Trophoblast cell (in vitro differentiated cells and primary cell): ENCODE results near the gene ABLIM2.

ENCODE experiments used
- DNase-seq, 2 donors: peaks; one replicate each; pipeline ENCODE4 v3.0.0-alpha.2; 2016
- H2AFZ ChIP-seq: 2 replicates; pipeline ENCODE4 v1.6.1; 2013; ENCODE audit warnings: low read length, moderate library complexity, mild to moderate bottlenecking; ENCODE audit not compliant: insufficient read depth, poor library complexity
- H2AK5ac ChIP-seq: 2 replicates; pipeline ENCODE4 v1.6.1; 2013; ENCODE audit warnings: mild to moderate bottlenecking, low read length
- H2BK120ac ChIP-seq: 2 replicates; pipeline ENCODE4 v1.6.1; 2013; ENCODE audit warnings: low read length, mild to moderate bottlenecking, moderate library complexity; ENCODE audit not compliant: insufficient read depth, poor library complexity
- H2BK12ac ChIP-seq: 2 replicates; pipeline ENCODE4 v1.6.1; 2013; ENCODE audit warnings: mild to moderate bottlenecking, low read length, moderate library complexity
- H2BK5ac ChIP-seq: 2 replicates; pipeline ENCODE4 v1.6.1; 2013; ENCODE audit warnings: low read length, low read depth, moderate library complexity, mild to moderate bottlenecking; ENCODE audit not compliant: poor library complexity
- H3K14ac ChIP-seq: 2 replicates; pipeline ENCODE4 v1.6.1; 2013; ENCODE audit warnings: mild to moderate bottlenecking, low read length
- H3K18ac ChIP-seq: 2 replicates; pipeline ENCODE4 v1.6.1; 2013; ENCODE audit warnings: mild to moderate bottlenecking, low read length
- H3K23ac ChIP-seq: 2 replicates; pipeline ENCODE4 v1.6.1; 2013; ENCODE audit warnings: low read length
- H3K27ac ChIP-seq: 2 replicates; pipeline ENCODE4 v1.5.1; 2013; ENCODE audit warnings: low read depth, mild to moderate bottlenecking, inconsistent platforms, low read length, moderate library complexity
- H3K27me3 ChIP-seq: 2 replicates; pipeline ENCODE4 v1.6.1; 2013; ENCODE audit warnings: inconsistent platforms, mild to moderate bottlenecking, low read length, moderate library complexity; ENCODE audit not compliant: insufficient read depth
- H3K36me3 ChIP-seq, 2 experiments: 1 replicate in 1 of 2; 2 replicates in 1 of 2; pipeline ENCODE4 v1.6.1; 2013; ENCODE audit warnings: low read length in 2 of 2, mild to moderate bottlenecking in 2 of 2, moderate library complexity in 1 of 2; ENCODE audit not compliant: insufficient read depth in 2 of 2, control insufficient read depth in 1 of 2
- H3K4ac ChIP-seq: 2 replicates; pipeline ENCODE4 v1.6.1; 2013; ENCODE audit warnings: low read depth, mild to moderate bottlenecking, low read length, moderate library complexity
- H3K4me1 ChIP-seq, 2 experiments: 1 replicate in 1 of 2; 2 replicates in 1 of 2; pipeline ENCODE4 v1.6.1; 2013; ENCODE audit warnings: low read length in 2 of 2, mild to moderate bottlenecking in 2 of 2, moderate library complexity in 1 of 2; ENCODE audit not compliant: insufficient read depth in 2 of 2, control insufficient read depth in 1 of 2
- H3K4me2 ChIP-seq: 2 replicates; pipeline ENCODE4 v1.6.1; 2013; ENCODE audit warnings: inconsistent platforms, mild to moderate bottlenecking, low read length, moderate library complexity
- H3K4me3 ChIP-seq: 2 replicates; pipeline ENCODE4 v1.5.1; 2013; ENCODE audit warnings: mild to moderate bottlenecking, low read depth, low read length, inconsistent platforms
- H3K79me1 ChIP-seq: one replicate; pipeline ENCODE4 v1.6.1; 2013; ENCODE audit warnings: low read length
- H3K79me2 ChIP-seq: 2 replicates; pipeline ENCODE4 v1.6.1; 2013; ENCODE audit warnings: low read length, mild to moderate bottlenecking; ENCODE audit not compliant: control insufficient read depth, insufficient read depth, poor library complexity
- H3K9ac ChIP-seq: 2 replicates; pipeline ENCODE4 v1.6.1; 2013; ENCODE audit warnings: mild to moderate bottlenecking, low read length
- H3K9me3 ChIP-seq: 2 replicates; pipeline ENCODE4 v1.6.1; 2013; ENCODE audit warnings: low read depth, mild to moderate bottlenecking, control low read depth, inconsistent platforms, low read length; ENCODE audit not compliant: insufficient read depth
- H4K12ac ChIP-seq: 2 replicates; pipeline ENCODE4 v1.6.1; 2013; ENCODE audit warnings: low read depth, mild to moderate bottlenecking, low read length, moderate library complexity
- H4K8ac ChIP-seq: 2 replicates; pipeline ENCODE4 v1.6.1; 2013; ENCODE audit warnings: low read depth, mild to moderate bottlenecking, low read length, moderate library complexity
- H4K91ac ChIP-seq: one replicate; pipeline ENCODE4 v1.6.1; 2013; ENCODE audit warnings: low read depth, mild to moderate bottlenecking, low read length, moderate library complexity
- WGBS: extraction: QIAGEN DNeasy Blood & Tissue Kit; methylation state at CpG from one replicate; pipeline ENCODE4 v1.1.7; 2013; ENCODE audit warnings: missing lambda C conversion rate; ENCODE audit not compliant: insufficient read length, insufficient coverage; ENCODE audit errors: extremely low coverage; 5-methylcytosine and 5-hydroxymethylcytosine counted together

Gene ABLIM2

DNA sequence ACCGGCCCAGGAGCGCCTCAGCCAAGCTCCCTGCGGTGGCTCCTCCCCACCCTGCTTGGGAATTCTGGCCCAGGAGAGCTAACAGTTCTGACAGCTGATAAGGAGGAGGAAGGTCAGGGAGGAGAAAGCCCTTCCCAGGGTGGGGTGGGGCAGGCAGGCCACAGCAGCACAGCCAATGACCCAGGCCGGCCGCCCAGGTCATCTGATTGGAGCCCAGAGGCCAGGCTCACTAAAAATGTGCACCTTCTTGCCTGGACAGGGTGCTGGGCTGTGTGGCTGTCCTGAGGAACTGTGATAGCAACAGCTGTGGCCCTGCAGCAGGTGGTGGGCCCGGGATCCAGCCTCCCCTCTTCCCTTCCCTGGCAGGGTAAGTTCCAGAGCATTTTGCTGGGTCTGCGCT, 23.2 kb upstream of the ABLIM2 start:
- Histone ChIP-seq H3K4me1 (peaks cover 8 to 12% of the 10 kb centered on the region in 2 experiments), H3K4me2 (no peak overlapping the region), H2AK5ac (no peak overlapping the region), H3K9me3 (no peaks in the 10 kb centered on the region), H3K23ac (no peak overlapping the region), H3K9ac (no peak overlapping the region), H2BK5ac (no peak overlapping the region), H3K4me3 (no peak overlapping the region), H4K12ac (no peak overlapping the region), H3K27me3 (no peaks in the 10 kb centered on the region), H3K14ac (no peak overlapping the region), H3K18ac (no peak overlapping the region), H3K36me3 (no peaks in the 10 kb centered on the region), H3K79me1 (no peaks in the 10 kb centered on the region), H3K79me2 (no peaks in the 10 kb centered on the region), H3K27ac (no peak overlapping the region), H4K8ac (no peak overlapping the region), H3K4ac (no peak overlapping the region), H4K91ac (no peak overlapping the region), H2BK120ac (no peak overlapping the region), H2AFZ (peak overlapping the region; percentile 13), H2BK12ac (no peak overlapping the region)
- WGBS, result no CpG with 5 or more reads among the region's 7 CpGs
- peak; percentile 56 to 66 for DNase-seq

DNA sequence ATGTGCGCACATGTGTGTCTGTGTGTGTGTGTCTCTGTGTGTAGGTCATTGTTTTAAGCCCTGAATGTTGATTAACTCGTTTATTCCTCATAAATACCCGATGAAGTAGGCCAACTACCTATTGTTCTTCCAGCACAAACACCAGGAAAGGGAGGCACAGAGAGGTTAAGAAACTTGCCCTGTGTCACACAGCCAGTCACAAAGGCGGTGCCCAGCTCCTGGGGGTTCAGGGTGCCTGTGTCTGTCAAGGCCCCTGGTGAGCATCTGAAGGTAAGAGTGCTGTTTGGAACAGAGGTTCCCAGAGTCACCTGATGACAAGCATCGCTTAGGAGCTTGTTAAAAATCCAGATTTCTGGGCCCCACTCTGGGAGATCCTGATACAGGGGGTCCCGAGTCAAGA, 22.5 kb upstream of the ABLIM2 start:
- Histone ChIP-seq H3K79me2 (no peaks in the 10 kb centered on the region), H3K4me3 (no peak overlapping the region), H2AFZ (no peak overlapping the region), H3K27ac (no peak overlapping the region), H2BK120ac (no peak overlapping the region), H2BK12ac (no peak overlapping the region), H3K36me3 (no peaks in the 10 kb centered on the region), H3K18ac (no peak overlapping the region), H3K27me3 (no peaks in the 10 kb centered on the region), H3K9me3 (no peaks in the 10 kb centered on the region), H4K91ac (no peak overlapping the region), H2BK5ac (no peak overlapping the region), H2AK5ac (no peak overlapping the region), H3K4me2 (no peak overlapping the region), H3K14ac (no peak overlapping the region), H3K4me1 (peaks cover 8 to 14% of the 10 kb centered on the region in 2 experiments), H3K79me1 (no peaks in the 10 kb centered on the region), H4K8ac (no peak overlapping the region), H3K23ac (no peak overlapping the region), H3K9ac (no peak overlapping the region), H4K12ac (no peak overlapping the region), H3K4ac (no peak overlapping the region)
- WGBS, result no CpG with 5 or more reads among the region's 6 CpGs
- no peak for DNase-seq

DNA sequence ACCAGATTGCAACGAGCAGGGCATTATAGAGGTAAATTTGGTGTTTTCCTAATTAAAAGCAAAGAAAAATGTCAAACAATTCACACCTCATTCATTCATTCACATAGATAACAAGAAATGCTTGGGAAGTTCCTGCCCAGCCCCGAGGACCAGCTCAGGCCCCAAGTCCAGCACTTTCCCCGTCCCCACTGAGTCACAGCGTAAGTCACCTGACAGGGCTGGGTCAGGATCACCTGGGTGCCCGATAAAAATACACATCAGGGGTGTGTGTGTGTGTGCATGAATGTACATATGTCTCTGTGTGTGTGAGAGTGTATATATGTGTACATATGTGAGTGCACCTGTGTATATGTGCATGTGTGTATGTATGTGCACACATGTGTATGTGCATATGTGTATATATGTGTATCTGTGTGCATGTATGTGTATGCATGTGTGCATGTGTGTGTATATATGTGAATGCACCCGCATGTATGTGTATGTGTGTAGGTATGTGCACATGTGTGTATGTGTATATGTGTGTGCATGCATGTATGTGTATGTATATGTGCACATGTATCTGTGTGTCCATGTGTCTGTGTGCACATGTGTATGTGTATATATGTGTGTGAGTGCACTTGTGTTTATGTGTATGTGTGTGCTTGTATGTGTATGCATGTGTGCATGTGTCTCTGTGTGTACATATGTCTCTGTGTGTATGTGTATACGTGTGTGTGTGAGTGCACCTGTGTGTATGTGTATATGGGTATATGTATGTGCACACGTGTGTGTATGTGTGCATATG, 21.9 kb upstream of the ABLIM2 start:
- Histone ChIP-seq H3K14ac (no peak overlapping the region), H3K79me2 (no peaks in the 10 kb centered on the region), H3K4me3 (no peak overlapping the region), H3K23ac (no peak overlapping the region), H3K27ac (no peak overlapping the region), H3K27me3 (no peaks in the 10 kb centered on the region), H2BK5ac (no peak overlapping the region), H4K91ac (no peak overlapping the region), H2BK12ac (no peak overlapping the region), H2AK5ac (no peak overlapping the region), H3K9ac (no peak overlapping the region), H3K4ac (no peak overlapping the region), H4K12ac (no peak overlapping the region), H2BK120ac (no peak overlapping the region), H3K9me3 (peaks cover under 1% of the 10 kb centered on the region), H3K4me2 (no peak overlapping the region), H3K4me1 (peaks cover 8 to 14% of the 10 kb centered on the region in 2 experiments), H3K79me1 (no peaks in the 10 kb centered on the region), H4K8ac (no peak overlapping the region), H3K36me3 (no peaks in the 10 kb centered on the region), H2AFZ (no peak overlapping the region), H3K18ac (no peak overlapping the region)
- no peak for DNase-seq
- no CpG with 5 or more reads among the region's 8 CpGs for WGBS

DNA sequence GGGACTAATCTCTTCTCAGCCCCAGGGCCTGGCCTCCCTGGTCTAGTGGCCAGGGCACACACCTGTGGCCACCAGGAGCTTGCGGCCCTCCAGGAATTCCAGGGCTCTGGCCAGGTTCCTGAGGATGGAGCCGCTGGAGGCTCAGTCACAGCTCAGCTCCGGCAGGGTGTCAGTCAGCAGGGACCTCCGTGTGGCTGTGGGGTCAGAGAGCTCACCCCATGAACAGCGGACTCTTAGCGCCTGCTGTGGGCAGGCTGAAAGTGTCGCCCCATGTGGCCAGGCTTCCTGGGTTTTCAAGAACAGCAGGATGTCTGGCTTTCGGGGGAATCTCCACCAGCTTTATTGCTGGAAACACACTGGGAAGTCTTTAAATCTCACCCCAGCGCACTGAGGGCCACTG, 21.2 kb upstream of the ABLIM2 start:
- no peak overlapping the region for H4K91ac ChIP-seq

More for the DNA sequence above, 21.2 kb upstream of the ABLIM2 start:
- H3K18ac ChIP-seq, result no peak overlapping the region
- DNase-seq, result no peak
- H2BK5ac ChIP-seq, result no peak overlapping the region
- no peaks in the 10 kb centered on the region for H3K36me3 ChIP-seq
- no peaks in the 10 kb centered on the region for H3K79me1 ChIP-seq
- H3K9me3 ChIP-seq, result peaks cover 2% of the 10 kb centered on the region
- no peaks in the 10 kb centered on the region for H3K27me3 ChIP-seq
- no peak overlapping the region for H3K9ac ChIP-seq
- peaks cover 8 to 14% of the 10 kb centered on the region in 2 experiments for H3K4me1 ChIP-seq
- H3K27ac ChIP-seq, result no peak overlapping the region
- no peak overlapping the region for H2BK12ac ChIP-seq
- H3K79me2 ChIP-seq, result no peaks in the 10 kb centered on the region
- no peak overlapping the region for H4K8ac ChIP-seq
- no peak overlapping the region for H2AFZ ChIP-seq
- H3K4me2 ChIP-seq, result no peak overlapping the region
- no CpG with 5 or more reads among the region's 9 CpGs for WGBS
- H3K4ac ChIP-seq, result no peak overlapping the region
- no peak overlapping the region for H3K4me3 ChIP-seq
- no peak overlapping the region for H2AK5ac ChIP-seq
- H2BK120ac ChIP-seq, result no peak overlapping the region
- H4K12ac ChIP-seq, result no peak overlapping the region
- no peak overlapping the region for H3K23ac ChIP-seq
- H3K14ac ChIP-seq, result no peak overlapping the region
